HepG2 (cell line): ENCODE results near the gene EXOC3. TPM values are rescaled to one million over a fixed set of nuclear protein-coding genes. Genes with fewer than 3 reads are reported as not detected.

Experiments
- ATAC-seq: fragments of 200-7000 bp; cut with Tn5 transposase; 3 replicates; pipeline ENCODE4 v1.9.1; 2020; ENCODE audit warnings: mild to moderate bottlenecking, moderate library complexity
- BruUV-seq: library from RNA; stranded (reverse); fragments of 400-500 nt; replicated peaks from 2 replicates; lab custom pipeline; 2021; lab: Mats Ljungman, UMichigan
- CTCF ChIA-PET: fragments of 300-600 bp; formaldehyde crosslinking; extraction: SDS; loops from one replicate; lab custom pipeline; 2021; ENCODE audit warnings: low total read pairs, inconsistent platforms, low intra/inter-chr PET ratio; lab: Yijun Ruan, JAX
- POLR2A ChIA-PET: fragments of 350-600 bp; sonication (Branson Sonifier 250); formaldehyde crosslinking; loops from one replicate; lab custom pipeline; 2020; ENCODE audit warnings: antibody characterized with exemption, inconsistent platforms; lab: Yijun Ruan, JAX
- DNase-seq: peaks from one replicate; pipeline ENCODE4 v3.0.0-alpha.2; 2015; ENCODE audit warnings: low spot score
- FAIRE-seq: peaks from 3 replicates; lab custom pipeline; 2011; peaks lifted over from hg19 to GRCh38; lab: Jason Lieb, UNC
- H2AFZ ChIP-seq: one replicate; pipeline ENCODE4 v1.6.1; 2011; ENCODE audit warnings: low read length, inconsistent platforms
- H3K27ac ChIP-seq: fragments of 300-600 bp; 3 replicates; pipeline ENCODE4 v1.8.0; 2011; ENCODE audit warnings: mixed run types, mild to moderate bottlenecking, mixed read lengths, low read length, inconsistent platforms; ENCODE audit not compliant: insufficient read depth; ENCODE audit errors: extremely low read length
- H3K27me3 ChIP-seq, 2 experiments: fragments of 200-600 bp in 1 of 2; 2 replicates in 1 of 2; 3 replicates in 1 of 2; pipeline versions ENCODE4 v1.6.0 to v1.8.0; 2011; ENCODE audit warnings: low read length in 2 of 2, mild to moderate bottlenecking in 2 of 2, moderate library complexity in 2 of 2, inconsistent platforms in 1 of 2; ENCODE audit not compliant: insufficient read depth in 2 of 2, control insufficient read depth in 1 of 2
- H3K36me3 ChIP-seq, 2 experiments: fragments of 200-600 bp in 1 of 2; replicated peaks in 1 of 2; 2 replicates in 1 of 2; 3 replicates in 1 of 2; pipeline versions ENCODE4 v1.5.1 to v1.8.0; 2011; ENCODE audit warnings: low read length in 2 of 2, inconsistent platforms in 1 of 2; ENCODE audit not compliant: insufficient read depth in 2 of 2, control insufficient read depth in 1 of 2
- H3K4me1 ChIP-seq: 2 replicates; pipeline ENCODE4 v1.5.1; 2012; ENCODE audit warnings: low read length, inconsistent platforms; ENCODE audit not compliant: insufficient read depth
- H3K4me2 ChIP-seq: 2 replicates; pipeline ENCODE4 v1.6.0; 2011; ENCODE audit warnings: low read depth, low read length, inconsistent platforms
- H3K4me3 ChIP-seq, 3 experiments: fragments of 200-600 bp in 1 of 3; sonication (generic), shearing (Covaris generic) in 1 of 3; replicated peaks in 1 of 3; 2 replicates each; pipeline ENCODE4 v1.5.1; 2011 to 2016; ENCODE audit warnings: low read length in 3 of 3, inconsistent platforms in 2 of 3, low read depth in 2 of 3, mild to moderate bottlenecking in 2 of 3, control low read depth in 1 of 3, mixed read lengths in 1 of 3; ENCODE audit not compliant: insufficient read depth in 1 of 3
- H3K79me2 ChIP-seq: one replicate; pipeline ENCODE4 v1.6.1; 2011; ENCODE audit warnings: low read length, inconsistent platforms; ENCODE audit not compliant: insufficient read depth
- H3K9ac ChIP-seq: 2 replicates; pipeline ENCODE4 v1.6.0; 2011; ENCODE audit warnings: mild to moderate bottlenecking, low read depth, low read length, inconsistent platforms; ENCODE audit not compliant: insufficient read depth
- H3K9me3 ChIP-seq: 2 replicates; pipeline ENCODE4 v1.5.1; 2012; ENCODE audit warnings: mild to moderate bottlenecking, low read length
- H4K20me1 ChIP-seq: 2 replicates; pipeline ENCODE4 v1.6.0; 2011; ENCODE audit warnings: inconsistent platforms, mild to moderate bottlenecking, low read length, moderate library complexity; ENCODE audit not compliant: insufficient read depth
- ATF2 ChIP-seq: sonication (generic); formaldehyde crosslinking; IDR thresholded peaks from 2 replicates; pipeline ENCODE4 v1.4.0; 2020; ENCODE audit warnings: missing genetic modification reagents
- CBX5 ChIP-seq: sonication (generic); formaldehyde crosslinking; IDR thresholded peaks from 2 replicates; pipeline ENCODE4 v1.4.0; 2020; ENCODE audit warnings: missing genetic modification reagents, borderline replicate concordance
- FOXJ3 ChIP-seq: sonication (generic); formaldehyde crosslinking; IDR thresholded peaks from 2 replicates; pipeline ENCODE4 v1.4.0; 2020; ENCODE audit warnings: missing genetic modification reagents, mild to moderate bottlenecking, borderline replicate concordance
- HOXA5 ChIP-seq: sonication (generic); formaldehyde crosslinking; IDR thresholded peaks from 2 replicates; pipeline ENCODE4 v1.4.0; 2020; ENCODE audit warnings: missing genetic modification reagents
- KAT2B ChIP-seq: fragments of 150-350 bp; IDR thresholded peaks from 2 replicates; pipeline ENCODE4 v1.6.1; 2014; ENCODE audit warnings: low read depth, low read length, borderline replicate concordance
- MED13 ChIP-seq: sonication (generic); formaldehyde crosslinking; IDR thresholded peaks from 2 replicates; pipeline ENCODE4 v1.5.0; 2020; ENCODE audit warnings: missing genetic modification reagents
- PAF1 ChIP-seq: IDR thresholded peaks from 2 replicates; pipeline ENCODE4 v1.6.1; 2016; ENCODE audit warnings: missing genetic modification reagents, missing compliant biosample characterization
- PAWR ChIP-seq: sonication (generic); formaldehyde crosslinking; IDR thresholded peaks from 2 replicates; pipeline ENCODE4 v1.4.0; 2020; ENCODE audit warnings: missing genetic modification reagents, mild to moderate bottlenecking, borderline replicate concordance
- POGZ ChIP-seq: sonication (generic); formaldehyde crosslinking; IDR thresholded peaks from 2 replicates; pipeline ENCODE4 v1.4.0; 2020; ENCODE audit warnings: mild to moderate bottlenecking, missing genetic modification reagents
- SMAD1 ChIP-seq: sonication (generic); formaldehyde crosslinking; IDR thresholded peaks from 2 replicates; pipeline ENCODE4 v1.4.0; 2020; ENCODE audit warnings: missing genetic modification reagents, low read depth, mild to moderate bottlenecking, borderline replicate concordance
- ZNF230 ChIP-seq: sonication (generic); formaldehyde crosslinking; IDR thresholded peaks from 2 replicates; pipeline ENCODE4 v1.4.0; 2020; ENCODE audit warnings: mild to moderate bottlenecking, missing genetic modification reagents
- ZNF703 ChIP-seq: sonication (generic); formaldehyde crosslinking; IDR thresholded peaks from 2 replicates; pipeline ENCODE4 v1.5.1; 2020; ENCODE audit warnings: missing genetic modification reagents, mild to moderate bottlenecking, moderate library complexity, borderline replicate concordance
- ZNF777 ChIP-seq: sonication (generic); formaldehyde crosslinking; IDR thresholded peaks from 2 replicates; pipeline ENCODE4 v1.4.0; 2020; ENCODE audit warnings: missing genetic modification reagents
- ZNF782 ChIP-seq: sonication (generic); formaldehyde crosslinking; IDR thresholded peaks from 2 replicates; pipeline ENCODE4 v1.4.0; 2020; ENCODE audit warnings: missing genetic modification reagents, mild to moderate bottlenecking, borderline replicate concordance
- WGBS: methylation state at CpG from one replicate; pipeline ENCODE4 v1.1.6; 2017; ENCODE audit warnings: low lambda C conversion rate; 5-methylcytosine and 5-hydroxymethylcytosine counted together
- in situ Hi-C: cut with HindIII; loops from 2 replicates; pipeline ENCODE4 v1.10.0; 2017; ENCODE audit warnings: low pct_unique_long_range_greater_than_20kb; ENCODE audit not compliant: extremely low pct_ligation_motif_present
- intact Hi-C: fragments of 100-400 bp; cut with micrococcal nuclease; formaldehyde crosslinking; loops from one replicate; pipeline ENCODE4 v1.10.0; 2022; ENCODE audit not compliant: unreplicated experiment
- polyA plus RNA-seq, 8 experiments: library from polyadenylated mRNA; depleted of rRNA in 3 of 8; stranded (reverse) in 7 of 8; unstranded in 1 of 8; fragments of >200 nt; fragmentation: Illumina TruSeq in 4 of 8; extraction: Trizol in 4 of 8; gene quantifications; 2 replicates each; pipeline versions ENCODE4 v1.2.1 to v1.2.3, GENCODE V29; 2011 to 2016; ENCODE audit warnings: low read depth in 4 of 8, missing spikeins in 1 of 8, mixed read lengths in 1 of 8; ENCODE audit not compliant: insufficient read depth in 1 of 8
- total RNA-seq, 5 experiments: library from RNA; depleted of rRNA; stranded (reverse); fragments of >200 nt; fragmentation: Illumina TruSeq; extraction: Trizol; gene quantifications; 2 replicates each; pipeline ENCODE4 v1.2.3, GENCODE V29; 2016; ENCODE audit warnings: low read depth in 1 of 5
- TF ChIP-seq, protein P1 (sequence below): IDR thresholded peaks from 2 replicates; pipeline ENCODE4 v1.6.1; 2016; ENCODE audit warnings: mild to moderate bottlenecking
- TF ChIP-seq, protein P2 (sequence below): sonication (generic); formaldehyde crosslinking; IDR thresholded peaks from 2 replicates; pipeline ENCODE4 v1.5.0; 2020; ENCODE audit warnings: mild to moderate bottlenecking, low read depth, missing genetic modification reagents, borderline replicate concordance
- TF ChIP-seq, protein P3 (sequence below): sonication (generic); formaldehyde crosslinking; IDR thresholded peaks from 2 replicates; pipeline ENCODE4 v1.4.0; 2020; ENCODE audit warnings: low read depth, mild to moderate bottlenecking, missing genetic modification reagents

The EXOC3 gene
- total and polyA plus RNA-seq, 2 of the 13 experiments (the other 11 are each of a cell fraction or from before 2014, with no cell fraction given) = 9.2 to 20.5 TPM

DNA sequence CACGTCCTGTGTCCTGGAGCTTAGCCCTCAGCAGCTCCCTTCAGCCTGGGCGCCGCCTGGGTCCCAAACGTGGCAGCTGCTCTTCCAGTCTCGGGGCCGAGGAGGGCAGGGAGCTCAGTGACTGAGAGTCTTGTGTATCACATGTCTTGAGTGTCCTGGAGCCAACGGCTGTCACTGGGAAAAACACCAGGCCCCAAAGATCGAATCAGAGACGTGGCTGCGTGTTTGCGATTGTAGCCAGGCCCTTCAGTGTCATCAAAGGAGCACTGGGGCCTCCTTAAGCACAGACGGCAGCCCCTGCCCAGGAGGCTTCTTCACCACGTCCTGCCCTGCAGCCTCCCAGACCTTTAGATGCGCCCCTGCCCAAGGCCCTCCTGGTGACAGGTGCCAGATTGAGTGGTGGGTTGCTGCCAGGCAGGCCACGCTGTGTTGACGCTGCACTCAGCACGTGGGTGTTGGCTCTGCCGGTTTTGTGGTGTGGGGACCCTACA lies 5.7 kb upstream of the EXOC3 start (continued):
- TF ChIP-seq, protein P1, sequence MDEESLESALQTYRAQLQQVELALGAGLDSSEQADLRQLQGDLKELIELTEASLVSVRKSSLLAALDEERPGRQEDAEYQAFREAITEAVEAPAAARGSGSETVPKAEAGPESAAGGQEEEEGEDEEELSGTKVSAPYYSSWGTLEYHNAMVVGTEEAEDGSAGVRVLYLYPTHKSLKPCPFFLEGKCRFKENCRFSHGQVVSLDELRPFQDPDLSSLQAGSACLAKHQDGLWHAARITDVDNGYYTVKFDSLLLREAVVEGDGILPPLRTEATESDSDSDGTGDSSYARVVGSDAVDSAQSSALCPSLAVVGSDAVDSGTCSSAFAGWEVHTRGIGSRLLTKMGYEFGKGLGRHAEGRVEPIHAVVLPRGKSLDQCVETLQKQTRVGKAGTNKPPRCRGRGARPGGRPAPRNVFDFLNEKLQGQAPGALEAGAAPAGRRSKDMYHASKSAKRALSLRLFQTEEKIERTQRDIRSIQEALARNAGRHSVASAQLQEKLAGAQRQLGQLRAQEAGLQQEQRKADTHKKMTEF = no peak
- TF ChIP-seq SMAD1 (no peak), ZNF230 (CRISPR knock-in tag) (no peak), ZNF777 (CRISPR knock-in tag) (no peak)

DNA sequence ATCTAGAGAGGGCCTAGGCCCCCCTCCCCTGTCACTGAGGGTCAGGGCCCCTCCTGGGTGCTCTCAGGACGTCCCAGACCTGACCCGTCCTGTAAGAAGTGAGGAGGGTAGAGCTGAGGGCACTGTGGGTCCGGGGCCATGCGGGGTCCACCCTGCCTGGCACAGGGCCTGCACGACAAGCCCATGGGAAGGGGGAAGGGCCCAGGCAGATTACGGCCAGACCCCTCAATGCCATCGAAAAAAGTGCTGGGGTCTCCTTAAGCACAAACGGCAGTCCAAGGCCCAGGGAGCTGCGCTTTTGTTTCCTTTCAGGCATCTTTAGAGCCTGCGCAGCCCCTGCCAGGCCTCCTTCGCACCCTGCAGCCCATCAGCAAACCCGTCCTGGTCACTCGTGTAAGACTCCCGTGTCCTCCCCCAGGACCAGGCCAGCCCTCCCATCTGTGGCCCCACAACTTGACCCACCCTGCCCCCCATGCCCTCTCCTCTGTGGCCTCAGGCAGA lies 4.4 kb upstream of the EXOC3 start:
- Histone ChIP-seq H3K27ac (no peak overlapping the region), H3K9me3 (no peaks in the 10 kb centered on the region), H3K4me3 (no peak overlapping the region), H3K27me3 (peaks cover 0 to 8% of the 10 kb centered on the region in 2 experiments; a peak in 2 of 5 replicates), H4K20me1 (no peaks in the 10 kb centered on the region), H3K4me1 (peaks cover 9% of the 10 kb centered on the region), H2AFZ (no peak overlapping the region), H3K9ac (no peak overlapping the region), H3K36me3 (no peaks in the 10 kb centered on the region), H3K79me2 (peaks cover 3% of the 10 kb centered on the region), H3K4me2 (no peak overlapping the region)
- FAIRE-seq (no peak), ATAC-seq (no peak), DNase-seq (no peak)
- WGBS = 47% methylated on average over 6 of the region's 14 CpGs
- intact Hi-C loops (no loop called here), in situ Hi-C loops (loop anchor here (5.0 kb wide), 1 partner anchor 121 kb away; no protein-coding TSS in a partner anchor)
- CTCF ChIA-PET = no interaction called here
- no peak for TF ChIP-seq KAT2B
- no peak for TF ChIP-seq ATF2
- no peak for TF ChIP-seq CBX5 (CRISPR knock-in tag)
- no peak for TF ChIP-seq HOXA5 (CRISPR knock-in tag)
- TF ChIP-seq, protein P2, sequence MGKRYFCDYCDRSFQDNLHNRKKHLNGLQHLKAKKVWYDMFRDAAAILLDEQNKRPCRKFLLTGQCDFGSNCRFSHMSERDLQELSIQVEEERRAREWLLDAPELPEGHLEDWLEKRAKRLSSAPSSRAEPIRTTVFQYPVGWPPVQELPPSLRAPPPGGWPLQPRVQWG (CRISPR knock-in tag) = no peak
- no peak for TF ChIP-seq MED13 (CRISPR knock-in tag)
- TF ChIP-seq, protein P3, sequence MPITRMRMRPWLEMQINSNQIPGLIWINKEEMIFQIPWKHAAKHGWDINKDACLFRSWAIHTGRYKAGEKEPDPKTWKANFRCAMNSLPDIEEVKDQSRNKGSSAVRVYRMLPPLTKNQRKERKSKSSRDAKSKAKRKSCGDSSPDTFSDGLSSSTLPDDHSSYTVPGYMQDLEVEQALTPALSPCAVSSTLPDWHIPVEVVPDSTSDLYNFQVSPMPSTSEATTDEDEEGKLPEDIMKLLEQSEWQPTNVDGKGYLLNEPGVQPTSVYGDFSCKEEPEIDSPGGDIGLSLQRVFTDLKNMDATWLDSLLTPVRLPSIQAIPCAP (CRISPR knock-in tag) = no peak
- TF ChIP-seq ZNF703 (CRISPR knock-in tag) = no peak
- no peak for TF ChIP-seq PAWR (CRISPR knock-in tag)
- no peak for TF ChIP-seq FOXJ3 (CRISPR knock-in tag)
- no peak for TF ChIP-seq ZNF782 (CRISPR knock-in tag)
- TF ChIP-seq PAF1 (CRISPR knock-in tag) = no peak
- TF ChIP-seq POGZ = no peak
- no TSS peak for BruUV-seq
- POLR2A ChIA-PET = no interaction called here
